SH-SY5Y (cell line): ENCODE data around the gene WDR47.

Experiments used
- GATA2 ChIP-seq: IDR thresholded peaks from 2 replicates; pipeline ENCODE4 v1.6.1; 2011; ENCODE audit warnings: mild to moderate bottlenecking, low read depth, low read length
- GATA3 ChIP-seq: IDR thresholded peaks from 2 replicates; pipeline ENCODE4 v1.6.1; 2011; ENCODE audit warnings: low read depth, mild to moderate bottlenecking, low read length, moderate library complexity

DNA sequence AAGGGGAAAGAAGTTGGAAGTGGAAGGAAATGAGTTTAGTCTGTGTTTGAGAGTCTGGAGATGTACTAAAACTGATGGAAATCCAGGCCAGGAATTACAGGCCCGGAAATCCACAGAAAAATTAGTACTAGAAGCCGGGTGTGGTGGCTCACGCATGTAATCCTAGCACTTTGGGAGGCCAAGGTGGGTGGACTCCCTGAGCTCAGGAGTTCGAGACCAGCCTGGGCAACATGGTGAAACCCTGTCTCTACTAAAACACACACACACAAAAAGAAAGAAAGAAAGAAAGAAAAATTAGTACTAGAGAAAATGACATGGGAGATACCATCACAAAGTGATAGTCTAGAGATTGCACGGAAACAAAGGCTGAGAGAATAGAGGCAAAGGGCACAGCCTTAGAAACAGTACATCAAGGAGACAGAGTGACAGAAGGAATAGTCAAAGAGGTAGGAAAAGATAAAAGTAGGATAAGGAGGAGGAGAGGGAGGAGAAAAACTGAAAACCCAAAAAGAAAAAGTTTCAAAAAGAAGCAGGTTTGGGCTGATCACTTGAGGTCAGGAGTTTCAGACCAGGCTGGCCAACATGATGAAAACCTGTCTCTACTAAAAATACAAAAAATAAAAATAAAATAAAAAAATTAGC, 38.7 kb upstream of the WDR47 start:
- TF ChIP-seq GATA2 (no peak), GATA3 (no peak)
